C4-2B (cell line): Measurements from ENCODE around the gene ATP11A.

ENCODE experiments used
- ZFX ChIP-seq: fragments of 450-650 bp; IDR thresholded peaks from 2 replicates; pipeline ENCODE4 v1.6.1; 2017
- TF ChIP-seq, protein P1 (sequence below): fragments of 450-650 bp; conservative IDR thresholded peaks from 2 replicates; pipeline ENCODE4 v1.5.1; 2017; ENCODE audit warnings: mild to moderate bottlenecking

DNA sequence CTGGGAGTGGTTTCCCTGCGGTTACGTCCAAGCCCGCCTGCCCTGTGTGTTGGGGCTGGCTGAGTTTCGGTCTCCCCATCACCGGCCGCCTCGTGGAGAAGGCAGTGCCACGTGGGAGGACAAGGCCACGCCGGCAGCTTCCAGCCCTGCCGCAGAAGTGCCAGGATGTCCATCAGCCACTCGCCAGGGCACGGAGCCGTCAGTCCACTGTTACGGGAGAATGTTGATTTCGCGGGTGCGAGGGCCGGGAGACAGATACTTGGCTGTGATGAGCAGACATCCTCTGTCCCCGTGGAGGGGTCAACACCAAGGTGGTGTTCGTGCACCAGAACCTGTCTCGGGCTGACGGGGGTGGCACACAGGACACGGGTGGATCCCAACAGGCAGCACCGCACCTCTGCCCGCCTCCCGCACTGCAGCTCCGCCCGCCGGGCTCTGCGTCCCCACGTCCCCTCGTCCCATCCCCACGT lies 192.8 kb downstream of the ATP11A start:
- TF ChIP-seq, protein P1, sequence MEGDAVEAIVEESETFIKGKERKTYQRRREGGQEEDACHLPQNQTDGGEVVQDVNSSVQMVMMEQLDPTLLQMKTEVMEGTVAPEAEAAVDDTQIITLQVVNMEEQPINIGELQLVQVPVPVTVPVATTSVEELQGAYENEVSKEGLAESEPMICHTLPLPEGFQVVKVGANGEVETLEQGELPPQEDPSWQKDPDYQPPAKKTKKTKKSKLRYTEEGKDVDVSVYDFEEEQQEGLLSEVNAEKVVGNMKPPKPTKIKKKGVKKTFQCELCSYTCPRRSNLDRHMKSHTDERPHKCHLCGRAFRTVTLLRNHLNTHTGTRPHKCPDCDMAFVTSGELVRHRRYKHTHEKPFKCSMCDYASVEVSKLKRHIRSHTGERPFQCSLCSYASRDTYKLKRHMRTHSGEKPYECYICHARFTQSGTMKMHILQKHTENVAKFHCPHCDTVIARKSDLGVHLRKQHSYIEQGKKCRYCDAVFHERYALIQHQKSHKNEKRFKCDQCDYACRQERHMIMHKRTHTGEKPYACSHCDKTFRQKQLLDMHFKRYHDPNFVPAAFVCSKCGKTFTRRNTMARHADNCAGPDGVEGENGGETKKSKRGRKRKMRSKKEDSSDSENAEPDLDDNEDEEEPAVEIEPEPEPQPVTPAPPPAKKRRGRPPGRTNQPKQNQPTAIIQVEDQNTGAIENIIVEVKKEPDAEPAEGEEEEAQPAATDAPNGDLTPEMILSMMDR, result no peak
- no peak for TF ChIP-seq ZFX
